Right lobe of liver (tissue), 4 donors: ENCODE data around the gene RPA1.

Source experiments
- CTCF ChIP-seq, 4 donors: fragments of 200-600 bp in 3 of 4; fragments of 450-650 bp in 1 of 4; IDR thresholded peaks; one replicate each; pipeline versions ENCODE4 v1.5.1 to v1.8.0; 2016 to 2022; ENCODE audit warnings: antibody characterized with exemption in 4 of 4, mild to moderate bottlenecking in 2 of 4
- POLR2A ChIP-seq: fragments of 450-650 bp; IDR thresholded peaks from one replicate; pipeline ENCODE4 v1.6.1; 2017; ENCODE audit warnings: antibody characterized with exemption, mild to moderate bottlenecking
- donor health status: DM: no; HTN: no; CAD: no.
- donor health status: DM: no; HTN: no; CAD: no.
- donor health status: DM: no; HTN: yes; CAD: no.

GRCh38 chr17:1899403-1900000 is 69.7 kb downstream of the RPA1 start:
- TF ChIP-seq CTCF (IDR thresholded peaks at IDR 0.05) (peak in 1 of 4 donors; percentile 3), POLR2A (no peak)
